HL-60 (cell line): ENCODE measurements around the gene TPPP2.
"Not testable (repeated sequence)": the region's sequence is repeated elsewhere in the genome, so short reads cannot be mapped to it uniquely, and the experiment has no call there.

Experiments
- CTCF ChIP-seq: IDR thresholded peaks from one replicate; pipeline ENCODE4 v1.5.1; 2011; ENCODE audit warnings: low read length, control low read depth, inconsistent platforms; ENCODE audit not compliant: insufficient read depth
- GABPA ChIP-seq: IDR thresholded peaks from 2 replicates; pipeline ENCODE4 v1.6.1; 2012; ENCODE audit warnings: low read depth
- POLR2AphosphoS5 ChIP-seq: IDR thresholded peaks from 2 replicates; pipeline ENCODE4 v1.6.1; 2012; ENCODE audit warnings: low read depth
- REST ChIP-seq: IDR thresholded peaks from 2 replicates; pipeline ENCODE4 v1.6.1; 2012; ENCODE audit warnings: low read depth; ENCODE audit not compliant: insufficient replicate concordance
- SPI1 ChIP-seq: IDR thresholded peaks from 2 replicates; pipeline ENCODE4 v1.6.1; 2012; ENCODE audit warnings: low read depth, mild to moderate bottlenecking, borderline replicate concordance

- not testable (repeated sequence) for TF ChIP-seq CTCF, POLR2AphosphoS5, GABPA, REST, SPI1
Measured at GRCh38 chr14:21040941-21041340, 10.9 kb downstream of the TPPP2 start.
